ENCODE measurements around the gene SLX4IP. TPM values are rescaled to one million over a fixed set of nuclear protein-coding genes. Genes with fewer than 3 reads are reported as not detected.
A peak's percentile ranks its signal among the peaks of the same experiment; 100 is the strongest.

Gene SLX4IP
- total and polyA plus RNA-seq, 4 donors = 1.2 to 9.5 (median 4.3) TPM

- TF ChIP-seq CTCF (IDR thresholded peaks at IDR 0.05; ENCODE audit: control extremely low read depth, extremely low read depth) = no peak
- no peaks in the 10 kb centered on the region for H3K27me3 ChIP-seq (ENCODE audit: control insufficient read depth in 3 of 3, insufficient read depth in 3 of 3, low read length in 2 of 3)
- no peak overlapping the region for H3K4me3 ChIP-seq
- H3K4me1 ChIP-seq (ENCODE audit: control insufficient read depth in 5 of 5, insufficient read depth in 5 of 5, low read length in 5 of 5) = peaks cover 6 to 24% (median 8%) of the 10 kb centered on the region in 5 donors
- no peak overlapping the region for H3K9ac ChIP-seq (ENCODE audit: insufficient read depth in 1 of 2, low read length in 2 of 2)
- 65 to 81% methylated on average over 6 of the region's 6 CpGs for WGBS, 2 donors
- DNase-seq (peak in 1 of 3 donors; percentile 49), ATAC-seq (ENCODE audit: insufficient read depth, low FRiP score) (no peak)
- H3K27ac ChIP-seq (ENCODE audit: low read depth in 1 of 2, low read length in 1 of 2) = peak overlapping the region; percentile 12 to 76
- peaks cover 11 to 43% (median 33%) of the 10 kb centered on the region in 4 donors for H3K36me3 ChIP-seq (ENCODE audit: control insufficient read depth in 4 of 4, insufficient read depth in 4 of 4, low read length in 4 of 4)
- no peaks in the 10 kb centered on the region for H3K9me3 ChIP-seq (ENCODE audit: control insufficient read depth in 4 of 4, insufficient read depth in 3 of 4, low read length in 3 of 4)
These were observed 202.5 kb downstream of the SLX4IP start for GRCh38 chr20:10637563-10637962.

GRCh38 chr20:10639077-10639736, 204.1 kb downstream of the SLX4IP start:
- no peak for ATAC-seq (ENCODE audit: insufficient read depth, low FRiP score)

GRCh38 chr20:10639737-10640556, 204.8 kb downstream of the SLX4IP start:
- peaks cover 5 to 43% (median 14%) of the 10 kb centered on the region in 5 donors for H3K4me1 ChIP-seq (ENCODE audit: control insufficient read depth in 5 of 5, insufficient read depth in 5 of 5, low read length in 5 of 5)
- 84 to 85% methylated on average over 18 of the region's 18 CpGs for WGBS, 2 donors
- no peak overlapping the region for H3K9ac ChIP-seq (ENCODE audit: insufficient read depth in 1 of 2, low read length in 2 of 2)
- DNase-seq (no peak), ATAC-seq (ENCODE audit: insufficient read depth, low FRiP score) (no peak)
- H3K36me3 ChIP-seq (ENCODE audit: control insufficient read depth in 4 of 4, insufficient read depth in 4 of 4, low read length in 4 of 4) = peaks cover 17 to 55% (median 51%) of the 10 kb centered on the region in 4 donors
- no peaks in the 10 kb centered on the region for H3K27me3 ChIP-seq (ENCODE audit: control insufficient read depth in 3 of 3, insufficient read depth in 3 of 3, low read length in 2 of 3)
- no peak for TF ChIP-seq CTCF (IDR thresholded peaks at IDR 0.05; ENCODE audit: control extremely low read depth, extremely low read depth)
- H3K9me3 ChIP-seq (ENCODE audit: control insufficient read depth in 4 of 4, insufficient read depth in 3 of 4, low read length in 3 of 4) = no peaks in the 10 kb centered on the region
- H3K27ac ChIP-seq (ENCODE audit: low read depth in 1 of 2, low read length in 1 of 2) = peak overlapping the region in 1 of 2 donors; percentile 2
- H3K4me3 ChIP-seq = no peak overlapping the region

More at GRCh38 chr20:10639077-10639736, 204.1 kb downstream of the SLX4IP start:
- Histone ChIP-seq H3K36me3 (ENCODE audit: control insufficient read depth in 4 of 4, insufficient read depth in 4 of 4, low read length in 4 of 4) (peaks cover 16 to 51% (median 45%) of the 10 kb centered on the region in 4 donors), H3K9me3 (ENCODE audit: control insufficient read depth in 4 of 4, insufficient read depth in 3 of 4, low read length in 3 of 4) (no peaks in the 10 kb centered on the region), H3K27ac (ENCODE audit: low read depth in 1 of 2, low read length in 1 of 2) (peak overlapping the region in 1 of 2 donors; percentile 3), H3K4me1 (ENCODE audit: control insufficient read depth in 5 of 5, insufficient read depth in 5 of 5, low read length in 5 of 5) (peaks cover 5 to 36% (median 8%) of the 10 kb centered on the region in 5 donors), H3K4me3 (no peak overlapping the region), H3K27me3 (ENCODE audit: control insufficient read depth in 3 of 3, insufficient read depth in 3 of 3, low read length in 2 of 3) (no peaks in the 10 kb centered on the region), H3K9ac (ENCODE audit: insufficient read depth in 1 of 2, low read length in 2 of 2) (no peak overlapping the region)
- 91 to 94% methylated on average over 23 of the region's 23 CpGs for WGBS, 2 donors
- TF ChIP-seq CTCF (IDR thresholded peaks at IDR 0.05; ENCODE audit: control extremely low read depth, extremely low read depth) = no peak
- DNase-seq = no peak
